GM23248 (cell line): Measurements from ENCODE around the gene ABLIM2.

Source experiments
- EZH2 ChIP-seq: fragments of 200-600 bp; sonication (generic); IDR thresholded peaks from 2 replicates; pipeline ENCODE4 v1.6.1; 2018; ENCODE audit warnings: antibody characterized with exemption, mild to moderate bottlenecking; ENCODE audit not compliant: insufficient read depth, poor library complexity, severe bottlenecking
- EZH2phosphoT487 ChIP-seq: fragments of 200-600 bp; sonication (generic); IDR thresholded peaks from 2 replicates; pipeline ENCODE4 v1.6.1; 2018; ENCODE audit warnings: antibody characterized with exemption, moderate library complexity, mild to moderate bottlenecking, low read depth; ENCODE audit not compliant: insufficient read depth

DNA sequence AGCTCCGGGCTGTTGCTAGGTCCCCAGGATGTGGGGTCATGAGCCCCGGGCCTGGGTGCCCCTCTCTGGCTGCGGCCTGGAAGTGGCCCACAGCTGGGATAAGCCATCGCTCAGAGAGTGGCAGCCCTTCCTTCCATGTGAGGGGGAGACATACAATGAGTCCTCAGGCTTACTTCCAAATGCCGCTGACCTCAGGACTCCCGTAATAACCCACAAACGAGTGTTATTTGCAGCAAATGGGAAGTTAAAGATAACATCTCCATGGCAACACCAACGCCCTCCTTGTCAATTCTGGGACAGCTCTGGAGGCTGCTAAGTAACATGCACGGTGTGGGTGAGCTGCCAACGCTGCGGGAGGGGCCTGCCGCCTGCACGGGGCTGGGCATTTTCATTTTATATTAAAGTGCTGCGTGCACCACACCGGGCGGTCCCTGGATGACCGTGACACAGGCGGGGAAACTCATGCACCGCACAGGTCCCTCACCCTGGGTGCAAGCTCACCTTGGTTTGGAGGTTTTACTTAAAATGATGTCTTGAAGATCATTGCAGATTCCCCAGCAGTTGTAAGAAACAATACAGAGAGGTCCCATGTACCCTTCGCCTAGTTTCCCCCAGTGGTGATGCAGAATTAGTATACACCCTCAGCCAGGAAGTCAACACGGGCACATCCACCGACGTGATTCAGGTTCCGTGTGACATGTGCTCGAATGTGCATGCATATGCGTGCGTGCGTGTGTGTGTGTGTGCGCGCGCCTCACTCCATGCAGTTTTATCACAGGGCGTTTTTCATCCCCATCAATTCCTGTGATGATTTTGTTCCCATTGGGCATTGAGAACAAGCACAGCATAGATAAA is 79.4 kb downstream of the ABLIM2 start:
- TF ChIP-seq EZH2 (peak; percentile 62), EZH2phosphoT487 (no peak)
